Osteoblast (primary cell): ENCODE results near the gene KPNA2. TPM values are rescaled to one million over a fixed set of nuclear protein-coding genes. Genes with fewer than 3 reads are reported as not detected.
A peak's percentile ranks its signal among the peaks of the same experiment; 100 is the strongest.
"Not testable (repeated sequence)": the region's sequence is repeated elsewhere in the genome, so short reads cannot be mapped to it uniquely, and the experiment has no call there.

Experiments used
- DNase-seq: peaks from one replicate; pipeline ENCODE4 v3.0.0; 2011; ENCODE audit warnings: low spot score, mixed read lengths; ENCODE audit not compliant: insufficient read length; ENCODE audit errors: missing footprints
- H2AFZ ChIP-seq: 2 replicates; pipeline ENCODE4 v1.6.0; 2011; ENCODE audit warnings: mild to moderate bottlenecking, low read length
- H3K27ac ChIP-seq: 2 replicates; pipeline ENCODE4 v1.5.1; 2011; ENCODE audit warnings: mild to moderate bottlenecking, low read depth, low read length, moderate library complexity
- H3K27me3 ChIP-seq: 2 replicates; pipeline ENCODE4 v1.6.0; 2012; ENCODE audit warnings: mild to moderate bottlenecking, control low read depth, inconsistent platforms, low read length, moderate library complexity; ENCODE audit not compliant: insufficient read depth
- H3K36me3 ChIP-seq: 2 replicates; pipeline ENCODE4 v1.5.1; 2011; ENCODE audit warnings: mild to moderate bottlenecking, low read length, control low read depth, moderate library complexity; ENCODE audit not compliant: insufficient read depth
- H3K4me1 ChIP-seq: 2 replicates; pipeline ENCODE4 v1.5.1; 2011; ENCODE audit warnings: mild to moderate bottlenecking, low read length, control low read depth, moderate library complexity; ENCODE audit not compliant: insufficient read depth
- H3K4me2 ChIP-seq: 2 replicates; pipeline ENCODE4 v1.6.0; 2011; ENCODE audit warnings: mild to moderate bottlenecking, low read length; ENCODE audit not compliant: insufficient read depth
- H3K4me3 ChIP-seq: fragments of 200-600 bp; sonication (generic); 3 replicates; pipeline ENCODE4 v1.5.1; 2012; ENCODE audit warnings: mild to moderate bottlenecking, low read length, inconsistent platforms; ENCODE audit not compliant: insufficient read depth
- H3K79me2 ChIP-seq: 2 replicates; pipeline ENCODE4 v1.6.0; 2012; ENCODE audit warnings: mild to moderate bottlenecking, low read length, control low read depth, inconsistent platforms; ENCODE audit not compliant: insufficient read depth
- H3K9me3 ChIP-seq: 2 replicates; pipeline ENCODE4 v1.5.1; 2011; ENCODE audit warnings: low read depth, low read length, control low read depth
- H4K20me1 ChIP-seq: 2 replicates; pipeline ENCODE4 v1.6.0; 2012; ENCODE audit warnings: mild to moderate bottlenecking, low read length, control low read depth; ENCODE audit not compliant: insufficient read depth
- total RNA-seq: library from RNA; depleted of rRNA; stranded (reverse); fragments of >200 nt; gene quantifications from 2 replicates; pipeline ENCODE4 v1.2.3, GENCODE V29; 2012
- TF ChIP-seq, protein P1 (sequence below): IDR thresholded peaks from 2 replicates; pipeline ENCODE4 v1.5.1; 2011; ENCODE audit warnings: mild to moderate bottlenecking, low read depth, low read length, moderate library complexity; ENCODE audit errors: extremely low read depth

KPNA2 gene
- total RNA-seq, 1 donor, result 40.9 TPM

DNA sequence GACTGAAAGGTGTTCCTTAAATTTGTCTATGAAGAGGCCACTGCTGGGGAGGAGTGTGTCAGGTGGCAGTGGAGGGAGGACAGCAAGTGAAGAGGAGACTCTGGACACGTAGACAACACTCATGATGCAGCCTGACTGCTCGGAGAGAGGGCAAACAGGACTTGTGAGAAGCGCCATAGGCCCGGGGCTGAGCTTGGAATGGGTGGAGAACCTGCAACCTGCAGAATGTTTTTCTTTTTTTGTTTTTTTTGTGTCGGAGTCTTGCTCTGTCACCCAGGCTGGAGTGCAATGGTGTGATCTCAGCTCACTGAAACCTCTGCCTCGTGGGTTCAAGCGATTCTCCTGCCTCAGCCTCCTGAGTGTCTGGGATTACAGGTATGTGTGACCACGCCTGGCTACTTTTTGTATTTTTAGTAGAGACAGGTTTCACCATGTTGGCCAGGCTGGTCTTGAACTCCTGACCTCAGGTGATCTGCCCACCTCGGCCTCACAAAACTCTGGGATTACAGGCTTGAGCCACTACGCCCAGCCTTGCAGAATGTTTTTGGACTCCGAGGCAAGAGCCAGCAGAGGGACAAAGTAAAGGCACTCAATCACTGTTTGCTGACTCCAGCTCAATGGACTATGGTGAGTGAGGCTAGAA is 20.3 kb upstream of the KPNA2 start:
- Histone ChIP-seq H3K4me1 (no peaks in the 10 kb centered on the region), H3K27ac (no peak overlapping the region), H3K4me2 (no peak overlapping the region), H3K36me3 (no peaks in the 10 kb centered on the region), H4K20me1 (no peaks in the 10 kb centered on the region), H3K4me3 (no peak overlapping the region), H3K9me3 (no peaks in the 10 kb centered on the region), H2AFZ (no peak overlapping the region), H3K79me2 (no peaks in the 10 kb centered on the region), H3K27me3 (peaks cover 8% of the 10 kb centered on the region)
- TF ChIP-seq, protein P1, sequence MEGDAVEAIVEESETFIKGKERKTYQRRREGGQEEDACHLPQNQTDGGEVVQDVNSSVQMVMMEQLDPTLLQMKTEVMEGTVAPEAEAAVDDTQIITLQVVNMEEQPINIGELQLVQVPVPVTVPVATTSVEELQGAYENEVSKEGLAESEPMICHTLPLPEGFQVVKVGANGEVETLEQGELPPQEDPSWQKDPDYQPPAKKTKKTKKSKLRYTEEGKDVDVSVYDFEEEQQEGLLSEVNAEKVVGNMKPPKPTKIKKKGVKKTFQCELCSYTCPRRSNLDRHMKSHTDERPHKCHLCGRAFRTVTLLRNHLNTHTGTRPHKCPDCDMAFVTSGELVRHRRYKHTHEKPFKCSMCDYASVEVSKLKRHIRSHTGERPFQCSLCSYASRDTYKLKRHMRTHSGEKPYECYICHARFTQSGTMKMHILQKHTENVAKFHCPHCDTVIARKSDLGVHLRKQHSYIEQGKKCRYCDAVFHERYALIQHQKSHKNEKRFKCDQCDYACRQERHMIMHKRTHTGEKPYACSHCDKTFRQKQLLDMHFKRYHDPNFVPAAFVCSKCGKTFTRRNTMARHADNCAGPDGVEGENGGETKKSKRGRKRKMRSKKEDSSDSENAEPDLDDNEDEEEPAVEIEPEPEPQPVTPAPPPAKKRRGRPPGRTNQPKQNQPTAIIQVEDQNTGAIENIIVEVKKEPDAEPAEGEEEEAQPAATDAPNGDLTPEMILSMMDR, result no peak
- DNase-seq, result no peak

DNA sequence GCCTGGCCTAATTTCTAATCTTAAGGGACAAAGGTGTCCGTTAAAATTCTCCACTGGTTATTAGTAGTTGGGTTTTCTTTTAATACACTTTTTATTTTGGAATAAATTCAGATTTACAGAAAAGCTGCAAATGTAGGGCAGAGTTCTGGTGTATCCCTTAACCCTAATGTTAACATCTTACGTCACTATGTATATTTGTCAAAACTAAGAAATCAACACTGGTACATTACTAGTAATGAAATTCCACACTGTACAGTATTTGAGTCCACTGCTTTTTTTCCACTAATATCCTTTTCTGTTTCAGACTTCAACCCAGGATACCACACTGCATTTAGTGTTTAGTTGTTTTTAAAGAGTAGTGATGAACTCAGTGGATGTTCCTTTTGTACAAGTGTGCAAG is 18.7 kb upstream of the KPNA2 start:
- Histone ChIP-seq H3K4me3 (no peak overlapping the region), H2AFZ (no peak overlapping the region), H3K79me2 (no peaks in the 10 kb centered on the region), H3K9me3 (no peaks in the 10 kb centered on the region), H3K27me3 (peaks cover 8% of the 10 kb centered on the region), H3K36me3 (no peaks in the 10 kb centered on the region), H3K27ac (no peak overlapping the region), H3K4me1 (peaks cover 4% of the 10 kb centered on the region), H3K4me2 (no peak overlapping the region), H4K20me1 (no peaks in the 10 kb centered on the region)
- DNase-seq, result no peak
- TF ChIP-seq, protein P1, result no peak

DNA sequence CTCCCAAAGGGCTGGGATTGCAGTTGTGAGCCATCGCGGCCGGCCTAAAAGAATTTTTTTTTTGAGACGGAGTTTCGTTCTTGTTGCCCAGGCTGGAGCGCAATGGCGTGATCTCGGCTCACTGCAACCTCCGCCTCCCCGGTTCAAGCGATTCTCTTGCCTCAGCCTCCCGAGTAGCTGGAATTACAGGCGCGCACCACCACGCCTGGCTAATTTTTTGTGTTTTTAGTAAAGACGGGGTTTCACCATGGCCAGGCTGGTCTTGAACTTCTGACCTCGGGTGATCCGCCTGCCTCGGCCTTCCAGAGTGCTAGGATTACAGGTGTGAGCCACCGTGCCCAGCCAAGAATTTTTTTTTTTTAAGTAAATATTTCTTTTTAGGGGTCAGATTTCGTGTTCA is 17.0 kb upstream of the KPNA2 start:
- not testable (repeated sequence) for H3K27ac ChIP-seq, H3K36me3 ChIP-seq, H3K4me3 ChIP-seq, H3K4me2 ChIP-seq, H3K27me3 ChIP-seq, H3K4me1 ChIP-seq, H4K20me1 ChIP-seq, H2AFZ ChIP-seq, DNase-seq, H3K79me2 ChIP-seq, H3K9me3 ChIP-seq

DNA sequence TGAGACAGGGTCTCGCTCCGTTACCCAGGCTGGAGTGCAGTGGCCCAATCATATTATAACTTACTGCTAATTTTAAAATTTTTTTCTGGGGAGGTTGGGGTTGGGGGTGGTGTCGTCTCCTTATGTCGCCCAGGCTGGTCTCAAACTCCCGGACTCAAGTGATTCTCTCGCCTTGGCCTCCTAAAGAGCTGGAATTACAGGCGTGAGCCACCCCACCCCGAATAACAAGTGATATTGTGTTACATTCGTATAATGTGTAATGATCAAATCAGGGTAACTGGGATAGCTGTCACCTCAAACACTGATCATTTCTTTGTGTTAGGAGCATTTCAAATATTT is 16.2 kb upstream of the KPNA2 start:
- peaks cover 8% of the 10 kb centered on the region for H3K27me3 ChIP-seq
- H3K4me3 ChIP-seq, result no peak overlapping the region
- H3K4me2 ChIP-seq, result peak overlapping the region; percentile 53
- DNase-seq, result no peak
- TF ChIP-seq, protein P1, result no peak
- H2AFZ ChIP-seq, result no peak overlapping the region
- no peaks in the 10 kb centered on the region for H4K20me1 ChIP-seq
- no peak overlapping the region for H3K27ac ChIP-seq
- no peaks in the 10 kb centered on the region for H3K36me3 ChIP-seq
- no peaks in the 10 kb centered on the region for H3K79me2 ChIP-seq
- peaks cover 4% of the 10 kb centered on the region for H3K4me1 ChIP-seq
- no peaks in the 10 kb centered on the region for H3K9me3 ChIP-seq
